ENCODE measurements around the gene CHST11.

CHST11 gene

GRCh38 chr12:104634852-104635251 lies 178.1 kb downstream of the CHST11 start:
- no peak overlapping the region for H3K27ac ChIP-seq
- no peak for TF ChIP-seq ZFX (IDR thresholded peaks at IDR 0.05; ENCODE audit: borderline replicate concordance)
- TF ChIP-seq, protein P1, sequence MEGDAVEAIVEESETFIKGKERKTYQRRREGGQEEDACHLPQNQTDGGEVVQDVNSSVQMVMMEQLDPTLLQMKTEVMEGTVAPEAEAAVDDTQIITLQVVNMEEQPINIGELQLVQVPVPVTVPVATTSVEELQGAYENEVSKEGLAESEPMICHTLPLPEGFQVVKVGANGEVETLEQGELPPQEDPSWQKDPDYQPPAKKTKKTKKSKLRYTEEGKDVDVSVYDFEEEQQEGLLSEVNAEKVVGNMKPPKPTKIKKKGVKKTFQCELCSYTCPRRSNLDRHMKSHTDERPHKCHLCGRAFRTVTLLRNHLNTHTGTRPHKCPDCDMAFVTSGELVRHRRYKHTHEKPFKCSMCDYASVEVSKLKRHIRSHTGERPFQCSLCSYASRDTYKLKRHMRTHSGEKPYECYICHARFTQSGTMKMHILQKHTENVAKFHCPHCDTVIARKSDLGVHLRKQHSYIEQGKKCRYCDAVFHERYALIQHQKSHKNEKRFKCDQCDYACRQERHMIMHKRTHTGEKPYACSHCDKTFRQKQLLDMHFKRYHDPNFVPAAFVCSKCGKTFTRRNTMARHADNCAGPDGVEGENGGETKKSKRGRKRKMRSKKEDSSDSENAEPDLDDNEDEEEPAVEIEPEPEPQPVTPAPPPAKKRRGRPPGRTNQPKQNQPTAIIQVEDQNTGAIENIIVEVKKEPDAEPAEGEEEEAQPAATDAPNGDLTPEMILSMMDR (IDR thresholded peaks at IDR 0.05) = no peak

- TF ChIP-seq ZFX (IDR thresholded peaks at IDR 0.05; ENCODE audit: borderline replicate concordance) = no peak
- TF ChIP-seq, protein P1 (IDR thresholded peaks at IDR 0.05) = no peak
- H3K27ac ChIP-seq = no peak overlapping the region
Measured at GRCh38 chr12:104635607-104636343, 179.0 kb downstream of the CHST11 start.

DNA sequence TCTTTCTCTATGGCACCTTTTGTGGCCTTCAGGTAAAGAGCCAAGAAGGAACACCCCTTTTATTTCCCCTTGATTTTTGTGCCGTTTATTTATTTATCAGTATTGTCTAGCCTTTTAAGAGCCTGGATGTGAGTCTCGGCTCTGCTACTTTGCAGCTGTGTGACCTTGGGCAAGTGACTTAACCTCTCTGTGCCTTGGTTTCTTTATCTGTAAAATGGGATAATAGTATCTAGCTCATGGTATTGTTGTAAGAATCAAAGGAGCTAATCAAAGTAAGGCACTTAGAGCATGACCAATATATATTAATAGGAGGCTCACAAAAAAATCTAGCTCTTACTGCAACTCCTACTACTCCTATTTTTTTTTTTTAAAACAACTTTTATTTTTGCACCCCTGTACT lies 179.7 kb downstream of the CHST11 start:
- no peak for TF ChIP-seq ZFX (IDR thresholded peaks at IDR 0.05; ENCODE audit: borderline replicate concordance)
- TF ChIP-seq, protein P1 (IDR thresholded peaks at IDR 0.05) = no peak
- no peak overlapping the region for H3K27ac ChIP-seq

- TF ChIP-seq ZFX (IDR thresholded peaks at IDR 0.05; ENCODE audit: borderline replicate concordance) = no peak
- TF ChIP-seq, protein P1 (IDR thresholded peaks at IDR 0.05) = no peak
- no peak overlapping the region for H3K27ac ChIP-seq
Measured at GRCh38 chr12:104637604-104638003, 180.9 kb downstream of the CHST11 start.

GRCh38 chr12:104638218-104638850 lies 181.6 kb downstream of the CHST11 start:
- no peak for TF ChIP-seq ZFX (IDR thresholded peaks at IDR 0.05; ENCODE audit: borderline replicate concordance)
- TF ChIP-seq, protein P1 (IDR thresholded peaks at IDR 0.05) = no peak
- H3K27ac ChIP-seq = no peak overlapping the region

DNA sequence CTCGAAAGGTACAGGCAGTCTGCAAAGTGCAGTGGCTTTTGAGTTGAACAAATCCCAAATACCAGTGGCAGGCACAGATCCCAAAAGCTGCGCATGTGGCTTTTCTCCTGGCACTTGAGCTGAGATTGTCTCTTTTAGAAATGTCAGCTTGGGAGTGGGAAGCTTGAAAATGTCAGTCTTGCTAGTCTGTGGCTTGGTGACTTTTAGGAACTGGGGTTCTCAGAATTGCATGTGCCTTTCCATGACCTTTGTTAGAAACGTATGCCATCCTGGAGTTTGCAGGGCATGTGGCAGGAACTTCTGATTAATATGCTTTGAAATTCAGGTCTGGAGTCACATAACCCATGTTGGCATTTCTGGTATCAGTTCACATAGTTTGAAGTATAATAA lies 182.1 kb downstream of the CHST11 start:
- TF ChIP-seq, protein P1 (IDR thresholded peaks at IDR 0.05) = no peak
- no peak for TF ChIP-seq ZFX (IDR thresholded peaks at IDR 0.05; ENCODE audit: borderline replicate concordance)

GRCh38 chr12:104640956-104641355 lies 184.2 kb downstream of the CHST11 start:
- no peak overlapping the region for H3K27ac ChIP-seq
- no peak for TF ChIP-seq ZFX (IDR thresholded peaks at IDR 0.05; ENCODE audit: borderline replicate concordance)
- TF ChIP-seq, protein P1 (IDR thresholded peaks at IDR 0.05) = no peak

More for the DNA sequence above, 182.1 kb downstream of the CHST11 start:
- no peak overlapping the region for H3K27ac ChIP-seq

All from 22Rv1 (cell line).